Measurements from ENCODE around the gene NKD1.

DNA sequence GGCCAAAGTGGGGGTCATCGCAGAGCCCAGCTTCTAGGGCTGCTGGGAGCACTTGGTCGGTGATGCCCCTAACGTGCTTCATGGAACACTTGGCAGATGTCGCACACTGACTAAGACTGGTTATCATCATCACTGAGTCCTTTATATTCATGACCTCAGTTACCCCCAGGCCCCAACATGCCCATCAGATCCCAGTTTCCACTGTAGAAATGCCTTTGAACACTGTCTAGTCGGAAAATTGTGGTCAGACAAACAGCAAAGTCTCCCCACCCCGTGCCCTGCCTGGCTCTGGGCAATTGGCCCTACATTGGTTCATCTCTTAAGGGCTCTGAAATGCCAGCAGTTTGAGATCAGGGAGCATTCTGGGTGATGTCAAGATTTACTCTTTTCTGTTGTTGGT, 51.3 kb downstream of the NKD1 start:
- TF ChIP-seq TAF1 (IDR thresholded peaks at IDR 0.05; ENCODE audit: borderline replicate concordance, insufficient read depth, low read length) = no peak
- TF ChIP-seq, protein P1, sequence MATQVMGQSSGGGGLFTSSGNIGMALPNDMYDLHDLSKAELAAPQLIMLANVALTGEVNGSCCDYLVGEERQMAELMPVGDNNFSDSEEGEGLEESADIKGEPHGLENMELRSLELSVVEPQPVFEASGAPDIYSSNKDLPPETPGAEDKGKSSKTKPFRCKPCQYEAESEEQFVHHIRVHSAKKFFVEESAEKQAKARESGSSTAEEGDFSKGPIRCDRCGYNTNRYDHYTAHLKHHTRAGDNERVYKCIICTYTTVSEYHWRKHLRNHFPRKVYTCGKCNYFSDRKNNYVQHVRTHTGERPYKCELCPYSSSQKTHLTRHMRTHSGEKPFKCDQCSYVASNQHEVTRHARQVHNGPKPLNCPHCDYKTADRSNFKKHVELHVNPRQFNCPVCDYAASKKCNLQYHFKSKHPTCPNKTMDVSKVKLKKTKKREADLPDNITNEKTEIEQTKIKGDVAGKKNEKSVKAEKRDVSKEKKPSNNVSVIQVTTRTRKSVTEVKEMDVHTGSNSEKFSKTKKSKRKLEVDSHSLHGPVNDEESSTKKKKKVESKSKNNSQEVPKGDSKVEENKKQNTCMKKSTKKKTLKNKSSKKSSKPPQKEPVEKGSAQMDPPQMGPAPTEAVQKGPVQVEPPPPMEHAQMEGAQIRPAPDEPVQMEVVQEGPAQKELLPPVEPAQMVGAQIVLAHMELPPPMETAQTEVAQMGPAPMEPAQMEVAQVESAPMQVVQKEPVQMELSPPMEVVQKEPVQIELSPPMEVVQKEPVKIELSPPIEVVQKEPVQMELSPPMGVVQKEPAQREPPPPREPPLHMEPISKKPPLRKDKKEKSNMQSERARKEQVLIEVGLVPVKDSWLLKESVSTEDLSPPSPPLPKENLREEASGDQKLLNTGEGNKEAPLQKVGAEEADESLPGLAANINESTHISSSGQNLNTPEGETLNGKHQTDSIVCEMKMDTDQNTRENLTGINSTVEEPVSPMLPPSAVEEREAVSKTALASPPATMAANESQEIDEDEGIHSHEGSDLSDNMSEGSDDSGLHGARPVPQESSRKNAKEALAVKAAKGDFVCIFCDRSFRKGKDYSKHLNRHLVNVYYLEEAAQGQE (IDR thresholded peaks at IDR 0.05; ENCODE audit: insufficient read depth in 1 of 2, low read depth in 2 of 2, low read length in 2 of 2) = no peak
- no peak for TF ChIP-seq POLR2AphosphoS5 (IDR thresholded peaks at IDR 0.05; ENCODE audit: low read depth, low read length)
- TF ChIP-seq FOXP2 (optimal IDR thresholded peaks at IDR 0.05; ENCODE audit: borderline replicate concordance, extremely low read depth, extremely low read length, insufficient read depth) = no peak
